Colon (tissue), 2 donors: Measurements from ENCODE around the gene RTN4.

ENCODE experiments used
- FAIRE-seq: peaks from 2 replicates; lab custom pipeline; 2012; peaks lifted over from hg19 to GRCh38; lab: Jason Lieb, UNC
- donor health status: control.
- donor health status: control.

RTN4 gene

DNA sequence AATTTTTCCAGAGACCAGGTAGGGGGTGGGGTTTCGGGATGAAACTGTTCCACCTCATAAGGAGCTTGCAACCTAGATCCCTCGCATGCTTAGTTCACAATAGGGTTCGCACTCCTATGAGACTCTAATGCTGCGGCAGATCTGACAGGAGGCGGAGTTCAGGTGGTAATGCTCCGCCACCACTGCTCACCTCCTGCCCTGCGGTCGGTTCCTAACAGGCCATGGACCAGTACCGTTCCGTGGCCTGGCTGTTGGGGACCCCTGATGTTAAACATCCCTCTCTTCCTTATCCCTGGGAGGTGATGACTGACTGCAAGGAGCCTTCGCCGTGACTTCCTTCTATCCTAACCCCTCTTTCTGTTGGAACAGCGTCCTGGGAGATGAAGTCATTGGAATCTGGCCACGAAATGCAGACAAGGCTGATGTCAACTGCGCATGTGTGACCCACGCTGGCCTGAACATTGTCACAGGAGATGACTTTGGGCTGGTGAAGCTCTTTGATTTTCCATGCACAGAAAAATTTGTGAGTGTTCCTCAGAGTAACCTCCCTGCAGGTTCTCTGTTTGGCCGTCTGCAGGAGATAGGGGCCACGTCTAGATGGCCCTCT, 82.4 kb downstream of the RTN4 start:
- no peak for FAIRE-seq

- no peak for FAIRE-seq
These were observed 83.0 kb downstream of the RTN4 start for GRCh38 chr2:54967269-54967668.

- no peak for FAIRE-seq
These were observed 83.4 kb downstream of the RTN4 start for GRCh38 chr2:54966837-54967236.

DNA sequence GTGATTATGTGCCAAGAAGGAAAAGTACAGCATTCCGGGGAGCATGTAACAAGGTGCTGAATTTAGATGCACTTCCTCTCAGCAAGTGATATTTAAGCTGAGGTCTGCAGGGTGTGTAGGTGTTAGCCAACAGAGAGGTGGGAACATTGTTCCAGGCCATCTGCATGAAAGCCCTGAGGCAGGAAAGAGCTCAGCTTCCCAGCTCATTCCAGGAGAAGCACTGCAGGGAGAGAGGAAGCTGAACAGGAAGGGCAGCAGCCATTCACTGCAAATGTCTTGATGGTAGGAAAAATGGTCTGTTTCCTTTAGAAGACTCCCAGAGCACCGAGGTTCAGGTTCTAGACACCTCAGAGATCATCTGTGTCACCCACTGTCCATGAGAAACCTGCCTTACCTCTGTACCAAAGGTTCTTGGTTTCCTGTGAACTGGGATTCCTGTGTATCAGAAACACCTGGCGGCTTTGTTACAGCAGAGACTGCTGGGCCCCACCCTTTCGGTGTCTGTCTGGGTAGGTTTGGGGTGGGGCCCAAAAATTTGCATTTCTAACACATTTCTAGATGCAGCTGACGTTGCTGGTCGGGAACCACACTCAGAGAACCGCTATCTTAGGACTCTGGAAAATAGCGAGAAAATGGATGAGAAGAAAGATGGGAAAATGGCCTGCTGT, 84.0 kb downstream of the RTN4 start:
- no peak for FAIRE-seq

GRCh38 chr2:54965425-54965824, 84.8 kb downstream of the RTN4 start:
- no peak for FAIRE-seq

- FAIRE-seq, result no peak
These were observed 85.4 kb downstream of the RTN4 start for GRCh38 chr2:54964816-54965215.

GRCh38 chr2:54964271-54964670, 86.0 kb downstream of the RTN4 start:
- FAIRE-seq, result no peak

GRCh38 chr2:54963476-54963875, 86.8 kb downstream of the RTN4 start:
- no peak for FAIRE-seq

GRCh38 chr2:54962935-54963440, 87.3 kb downstream of the RTN4 start:
- no peak for FAIRE-seq

GRCh38 chr2:54962511-54962910, 87.7 kb downstream of the RTN4 start:
- no peak for FAIRE-seq

GRCh38 chr2:54960164-54960563, 90.1 kb downstream of the RTN4 start:
- no peak for FAIRE-seq

DNA sequence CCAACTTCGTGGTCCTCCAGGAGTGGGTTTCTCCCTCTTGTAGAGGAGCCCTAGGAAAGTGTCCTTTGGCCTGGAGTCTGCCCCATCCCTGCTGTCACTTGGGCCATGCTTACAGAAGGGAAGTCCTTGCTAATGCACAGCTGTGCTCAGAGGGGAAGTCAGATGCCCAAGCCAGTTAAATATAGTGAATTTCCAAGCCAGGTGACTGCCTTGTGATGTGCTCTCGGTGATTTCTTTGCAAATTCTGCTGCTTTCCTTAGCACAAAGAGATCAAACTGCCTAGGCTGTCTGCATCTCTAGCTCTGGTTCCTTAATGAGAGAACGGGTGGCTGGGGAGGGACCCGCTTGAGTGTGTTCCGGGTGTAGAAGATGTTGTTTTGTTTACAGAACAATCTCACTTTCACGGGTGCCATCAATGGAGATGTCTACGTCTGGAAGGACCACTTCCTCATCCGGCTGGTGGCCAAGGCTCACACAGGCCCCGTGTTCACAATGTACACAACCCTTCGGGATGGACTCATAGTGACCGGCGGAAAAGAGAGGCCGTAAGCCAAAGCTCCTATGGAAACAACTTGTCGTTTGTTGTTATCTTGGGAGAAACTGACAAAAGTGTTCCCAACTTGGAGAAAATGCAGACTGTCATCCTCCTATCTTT, 91.4 kb downstream of the RTN4 start:
- no peak for FAIRE-seq

DNA sequence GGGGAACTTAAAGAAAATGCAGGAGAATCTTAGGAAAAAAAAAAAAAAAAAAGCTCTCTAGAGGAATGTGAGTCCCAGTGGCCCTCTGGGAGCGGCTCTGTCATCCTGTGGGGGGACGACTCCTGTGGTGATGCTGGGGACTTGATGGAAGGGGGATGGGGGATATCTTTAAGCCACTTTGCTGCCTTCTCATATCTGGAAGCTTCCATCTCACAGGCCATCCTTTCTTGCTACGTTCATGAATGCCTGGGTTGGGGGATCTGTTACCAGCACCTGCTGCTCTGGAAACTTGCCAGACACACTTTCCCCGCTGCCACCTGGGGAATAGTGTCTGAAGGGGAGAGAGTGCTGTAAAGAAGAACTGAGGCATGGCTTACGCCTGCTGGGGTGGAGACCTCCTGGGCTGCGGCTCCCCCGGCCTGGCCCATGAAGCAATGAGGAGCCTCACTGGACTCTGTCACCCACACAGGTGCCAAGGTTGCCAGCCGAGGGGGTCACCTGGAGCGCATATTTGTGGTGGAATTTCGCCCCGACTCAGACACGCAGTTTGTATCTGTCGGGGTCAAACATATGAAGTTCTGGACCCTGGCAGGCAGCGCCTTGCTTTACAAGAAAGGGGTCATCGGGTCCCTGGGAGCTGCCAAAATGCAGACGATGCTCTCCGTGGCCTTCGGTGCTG, 92.8 kb downstream of the RTN4 start:
- FAIRE-seq, result no peak

DNA sequence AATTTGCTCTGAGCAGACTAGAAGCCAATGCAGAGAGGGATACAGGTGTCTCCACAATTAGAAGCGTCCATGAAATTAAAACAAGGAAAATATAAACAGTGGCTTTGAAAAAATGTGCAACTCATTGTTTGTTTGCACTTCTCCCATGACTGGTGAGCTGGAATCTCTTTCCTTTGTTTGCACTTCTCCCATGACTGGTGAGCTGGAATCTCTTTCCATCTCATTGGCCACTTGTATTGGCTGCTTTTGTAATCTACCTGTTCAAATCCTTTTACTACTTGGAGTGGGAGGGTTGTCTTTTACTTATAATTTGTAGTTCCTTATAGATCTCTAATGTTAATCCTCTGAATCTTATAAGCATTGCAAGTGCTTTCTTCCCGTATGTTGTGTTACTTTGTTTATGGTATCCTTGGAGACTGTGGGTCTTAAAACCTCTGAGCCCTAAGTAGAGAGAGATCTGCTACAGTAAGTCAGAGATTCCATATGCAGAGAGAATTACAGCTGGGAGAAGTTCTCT, 94.1 kb downstream of the RTN4 start:
- no peak for FAIRE-seq

GRCh38 chr2:54955358-54956110, 94.7 kb downstream of the RTN4 start:
- no peak for FAIRE-seq

DNA sequence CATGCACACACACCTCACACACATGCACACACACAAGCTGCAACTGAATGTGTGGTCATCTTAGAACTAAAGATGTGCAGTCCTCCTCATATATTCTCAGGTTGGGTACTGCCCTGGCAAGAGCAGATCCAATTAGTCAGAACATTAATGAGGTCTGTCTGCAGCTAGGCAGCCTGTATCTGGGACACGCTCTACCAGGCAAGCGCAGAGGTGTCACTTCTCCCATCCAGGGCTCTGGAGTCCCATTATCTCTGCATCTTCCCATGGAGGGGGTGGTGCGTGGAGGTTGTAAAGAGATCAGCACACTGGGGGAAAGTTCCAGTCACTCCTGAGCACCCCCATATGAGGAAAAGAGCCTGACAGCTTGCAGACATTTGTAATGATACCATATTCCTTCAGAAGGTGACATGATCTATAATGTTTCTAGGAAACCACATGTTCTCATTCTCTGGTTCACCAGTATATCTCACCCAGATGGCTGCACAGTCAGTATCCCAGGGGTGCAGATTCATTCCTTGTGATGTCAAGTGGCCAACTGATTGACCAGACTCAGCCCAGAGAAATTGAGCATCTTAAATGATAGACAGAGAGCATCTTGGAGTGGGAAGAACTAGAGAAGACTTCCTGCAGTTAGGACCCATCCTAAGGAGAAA, 95.4 kb downstream of the RTN4 start:
- no peak for FAIRE-seq

DNA sequence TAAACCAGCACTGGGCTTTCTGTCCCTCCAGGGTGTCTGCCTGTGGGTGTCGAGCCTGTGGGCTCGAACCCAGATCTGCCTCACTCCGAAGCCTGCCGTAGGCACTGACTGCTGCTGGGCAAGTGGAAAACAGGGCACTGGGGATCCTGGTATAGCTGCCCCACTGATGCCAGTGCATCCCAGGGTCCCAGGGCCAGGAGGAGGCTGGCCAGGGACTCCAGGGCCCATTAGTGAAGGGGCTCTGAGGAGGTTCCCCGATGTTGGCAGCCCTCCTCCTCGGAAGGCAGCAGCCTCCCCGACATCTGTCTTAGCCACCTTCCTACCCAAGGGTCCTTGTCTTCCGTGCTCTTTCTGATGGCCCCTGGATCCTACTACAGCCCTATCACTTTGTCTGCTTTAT, 96.1 kb downstream of the RTN4 start:
- FAIRE-seq, result no peak

DNA sequence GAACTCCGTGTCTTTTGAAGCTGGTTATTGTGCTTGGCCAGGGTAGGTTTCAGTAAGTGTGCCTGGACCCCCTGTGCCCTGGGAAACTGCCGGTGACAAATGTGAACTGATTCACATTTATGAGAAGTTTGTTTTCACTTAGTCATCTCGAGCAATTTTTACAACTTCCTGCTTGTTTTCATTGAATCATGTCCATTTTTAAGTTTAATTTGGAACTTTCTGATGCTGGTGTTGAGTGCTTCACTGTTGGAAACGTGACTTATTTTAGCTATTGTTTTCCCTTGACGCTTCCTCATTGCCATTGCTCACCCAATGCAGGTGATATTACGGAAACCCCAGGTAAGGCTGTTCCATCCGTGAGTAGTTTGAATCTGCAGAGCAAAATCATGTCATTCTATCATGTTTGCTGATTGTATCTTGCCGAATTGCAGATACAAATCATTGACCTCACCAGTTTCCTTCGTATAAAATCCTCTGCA, 97.2 kb downstream of the RTN4 start:
- no peak for FAIRE-seq

DNA sequence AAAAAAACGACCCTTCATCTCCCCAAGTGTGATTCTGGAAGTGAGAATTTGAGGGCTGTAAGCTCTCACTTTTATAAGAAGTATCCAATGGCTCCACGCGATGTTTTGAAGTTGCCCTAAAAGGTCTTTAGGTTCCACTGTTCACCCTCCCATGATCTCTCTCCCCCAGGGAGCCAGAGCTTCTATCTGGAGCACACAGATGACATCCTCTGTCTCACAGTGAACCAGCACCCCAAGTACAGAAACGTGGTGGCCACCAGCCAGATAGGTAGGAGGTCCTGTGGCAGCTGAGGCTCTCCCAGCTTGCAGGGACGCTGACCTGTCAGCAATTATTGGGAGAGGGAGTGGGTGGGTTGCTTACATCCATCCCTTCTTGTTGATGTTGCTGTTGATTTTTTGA, 97.8 kb downstream of the RTN4 start:
- no peak for FAIRE-seq

GRCh38 chr2:54950811-54951210, 99.4 kb downstream of the RTN4 start:
- FAIRE-seq, result no peak

DNA sequence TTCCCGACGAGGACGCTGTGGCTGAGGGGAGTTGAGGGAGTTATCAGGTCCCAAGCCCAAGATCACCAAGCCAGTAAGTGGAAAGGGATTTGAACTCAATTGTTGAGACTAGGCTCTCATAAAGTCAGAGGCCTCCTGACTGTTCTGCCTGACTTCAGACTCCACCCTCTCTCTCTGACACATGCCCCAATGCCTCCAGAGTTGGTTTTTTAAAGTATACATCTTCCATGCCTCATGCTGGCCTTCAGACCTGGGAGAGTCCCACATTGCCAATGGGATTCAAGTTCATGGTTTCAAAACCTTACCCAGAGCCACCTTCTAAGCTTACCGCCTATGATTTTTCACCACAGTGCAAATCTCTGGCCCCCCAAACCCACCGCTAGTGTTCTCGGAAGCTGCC, 100.8 kb downstream of the RTN4 start:
- FAIRE-seq, result no peak
